Mesodermal cell (in vitro differentiated cells): Measurements from ENCODE around the gene HHIPL2. TPM values are rescaled to one million over a fixed set of nuclear protein-coding genes. Genes with fewer than 3 reads are reported as not detected.

Experiments
- H3K27ac ChIP-seq: 2 replicates; pipeline ENCODE4 v1.7.0; 2013; ENCODE audit warnings: mild to moderate bottlenecking, low read depth, low read length, moderate library complexity; ENCODE audit not compliant: severe bottlenecking
- H3K36me3 ChIP-seq: 2 replicates; pipeline ENCODE4 v1.7.1; 2013; ENCODE audit warnings: mild to moderate bottlenecking, low read length, moderate library complexity; ENCODE audit not compliant: control insufficient read depth, insufficient read depth
- H3K4me1 ChIP-seq: one replicate; pipeline ENCODE4 v1.7.1; 2013; ENCODE audit warnings: mild to moderate bottlenecking, low read length; ENCODE audit not compliant: insufficient read depth, control insufficient read depth, poor library complexity, severe bottlenecking
- H3K4me3 ChIP-seq: 2 replicates; pipeline ENCODE4 v1.7.0; 2013; ENCODE audit warnings: low read length, control low read depth, mild to moderate bottlenecking; ENCODE audit not compliant: insufficient read depth, poor library complexity, severe bottlenecking; ENCODE audit errors: extremely low read depth
- H3K9me3 ChIP-seq: 2 replicates; pipeline ENCODE4 v1.7.1; 2013; ENCODE audit warnings: mild to moderate bottlenecking, low read length, moderate library complexity; ENCODE audit not compliant: control insufficient read depth
- WGBS, 2 experiments: methylation state at CpG; one replicate each; pipeline ENCODE4 v1.1.5; 2013; ENCODE audit warnings: missing lambda C conversion rate in 2 of 2; ENCODE audit not compliant: insufficient coverage in 2 of 2; 5-methylcytosine and 5-hydroxymethylcytosine counted together
- polyA plus RNA-seq, 2 experiments: library from polyadenylated mRNA; stranded (reverse); fragments of 50-300 nt; gene quantifications; one replicate each; pipeline ENCODE4 v1.2.3, GENCODE V29; 2013

The HHIPL2 gene
- polyA plus RNA-seq (2013, experiment 1 of 2) = 4.1 TPM
- polyA plus RNA-seq (2013, experiment 2 of 2) = 2.9 TPM

- H3K36me3 ChIP-seq = peaks cover under 1% of the 10 kb centered on the region
- peak within 1 kb of the TSS; percentile 81 for H3K27ac ChIP-seq
- H3K4me1 ChIP-seq = peaks cover 30% of the 10 kb centered on the region
- 55 to 69% methylated on average over 4 to 7 of the region's 8 CpGs for WGBS, 2 experiments
- H3K9me3 ChIP-seq = peaks cover 3% of the 10 kb centered on the region
- H3K4me3 ChIP-seq = no peak within 1 kb of the TSS
Observed at GRCh38 chr1:222547944-222548671, at the start of gene HHIPL2. HHIPL2 (minus strand) TSS chr1:222548104; CDS start chr1:222548044, 60 bp downstream.

GRCh38 chr1:222596696-222597095 lies 48.8 kb upstream of the HHIPL2 start:
- H3K9me3 ChIP-seq = no peaks in the 10 kb centered on the region
- H3K4me3 ChIP-seq = no peak overlapping the region
- no peaks in the 10 kb centered on the region for H3K36me3 ChIP-seq
- H3K4me1 ChIP-seq = no peaks in the 10 kb centered on the region
- 86 to 97% methylated on average over 4 of the region's 4 CpGs for WGBS, 2 experiments
- no peak overlapping the region for H3K27ac ChIP-seq

- no peaks in the 10 kb centered on the region for H3K36me3 ChIP-seq
- no CpG with 5 or more reads among the region's 3 CpGs for WGBS, 2 experiments
- no peak overlapping the region for H3K4me3 ChIP-seq
- H3K9me3 ChIP-seq = no peaks in the 10 kb centered on the region
- H3K27ac ChIP-seq = no peak overlapping the region
- H3K4me1 ChIP-seq = no peaks in the 10 kb centered on the region
Observed at GRCh38 chr1:222594789-222595188, 46.9 kb upstream of the HHIPL2 start.

GRCh38 chr1:222592171-222592570 lies 44.3 kb upstream of the HHIPL2 start:
- Histone ChIP-seq H3K4me3 (no peak overlapping the region), H3K4me1 (no peaks in the 10 kb centered on the region), H3K9me3 (no peaks in the 10 kb centered on the region), H3K36me3 (peaks cover 11% of the 10 kb centered on the region), H3K27ac (no peak overlapping the region)
- WGBS, 2 experiments = 76 to 100% methylated on average over 3 of the region's 3 CpGs

- 0% methylated on average over 27 to 34 of the region's 41 CpGs for WGBS, 2 experiments
- Histone ChIP-seq H3K36me3 (peaks cover 22% of the 10 kb centered on the region), H3K9me3 (no peaks in the 10 kb centered on the region), H3K4me1 (no peaks in the 10 kb centered on the region), H3K27ac (peak within 1 kb of the TSS; percentile 67), H3K4me3 (peak within 1 kb of the TSS; percentile 78)
Observed at GRCh38 chr1:222589462-222590302, 41.8 kb upstream of the HHIPL2 start, which contains the start of gene TAF1A. TAF1A (minus strand) TSS chr1:222589933.

- no peak overlapping the region for H3K4me3 ChIP-seq
- H3K9me3 ChIP-seq = no peaks in the 10 kb centered on the region
- H3K4me1 ChIP-seq = no peaks in the 10 kb centered on the region
- peaks cover 37% of the 10 kb centered on the region for H3K36me3 ChIP-seq
- WGBS, 2 experiments = 78 to 88% methylated on average over 1 of the region's 1 CpG
- no peak overlapping the region for H3K27ac ChIP-seq
Observed at GRCh38 chr1:222588135-222588534, 40.2 kb upstream of the HHIPL2 start.

GRCh38 chr1:222586842-222587241 lies 38.9 kb upstream of the HHIPL2 start:
- no CpG with 5 or more reads among the region's 2 CpGs for WGBS, 2 experiments
- peaks cover 49% of the 10 kb centered on the region for H3K36me3 ChIP-seq

GRCh38 chr1:222583079-222583478 lies 35.2 kb upstream of the HHIPL2 start:
- Histone ChIP-seq H3K36me3 (peaks cover 59% of the 10 kb centered on the region), H3K4me3 (no peak overlapping the region), H3K9me3 (no peaks in the 10 kb centered on the region), H3K27ac (no peak overlapping the region), H3K4me1 (peaks cover 6% of the 10 kb centered on the region)
- WGBS, 2 experiments = 91 to 94% methylated on average over 5 of the region's 5 CpGs

More at GRCh38 chr1:222586842-222587241, 38.9 kb upstream of the HHIPL2 start:
- H3K4me3 ChIP-seq = no peak overlapping the region
- peaks cover 6% of the 10 kb centered on the region for H3K4me1 ChIP-seq
- H3K9me3 ChIP-seq = no peaks in the 10 kb centered on the region
- H3K27ac ChIP-seq = no peak overlapping the region

GRCh38 chr1:222582099-222582774 lies 34.3 kb upstream of the HHIPL2 start:
- Histone ChIP-seq H3K4me1 (peaks cover 6% of the 10 kb centered on the region), H3K9me3 (no peaks in the 10 kb centered on the region), H3K36me3 (peaks cover 51% of the 10 kb centered on the region), H3K27ac (no peak overlapping the region), H3K4me3 (no peak overlapping the region)
- WGBS, 2 experiments = 100% methylated on average over 1 of the region's 4 CpGs

- H3K9me3 ChIP-seq = no peaks in the 10 kb centered on the region
- H3K4me1 ChIP-seq = peaks cover 6% of the 10 kb centered on the region
- no peak overlapping the region for H3K27ac ChIP-seq
- 91 to 94% methylated on average over 1 to 2 of the region's 3 CpGs for WGBS, 2 experiments
- H3K36me3 ChIP-seq = peaks cover 44% of the 10 kb centered on the region
- H3K4me3 ChIP-seq = no peak overlapping the region
Observed at GRCh38 chr1:222579316-222579715, 31.4 kb upstream of the HHIPL2 start.
